PC-9 (cell line): Measurements from ENCODE around the gene PTCD1. TPM values are rescaled to one million over a fixed set of nuclear protein-coding genes. Genes with fewer than 3 reads are reported as not detected.

Experiments
- BruUV-seq: library from RNA; stranded (reverse); fragments of 400-500 nt; replicated peaks from 2 replicates; lab custom pipeline; 2021; lab: Mats Ljungman, UMichigan
- CTCF ChIA-PET: fragments of 300-600 bp; sonication (Branson Sonifier 250); formaldehyde crosslinking; loops from one replicate; lab custom pipeline; 2022; ENCODE audit warnings: antibody characterized with exemption; lab: Charles Lee
- POLR2A ChIA-PET: fragments of 300-600 bp; sonication (Branson Sonifier 250); formaldehyde crosslinking; loops from one replicate; lab custom pipeline; 2022; ENCODE audit warnings: antibody characterized with exemption; ENCODE audit not compliant: unreplicated experiment; lab: Charles Lee
- DNase-seq, 2 experiments: peaks; one replicate each; pipeline versions ENCODE4 v3.0.0 to v3.0.0-alpha.2; 2015 to 2022; ENCODE audit warnings: mixed read lengths in 1 of 2
- H2AFZ ChIP-seq: fragments of 200-600 bp; sonication (generic); 2 replicates; pipeline ENCODE4 v1.8.1; 2017; ENCODE audit warnings: antibody characterized with exemption
- H3F3A ChIP-seq: fragments of 200-600 bp; sonication (generic); 2 replicates; pipeline ENCODE4 v1.8.1; 2017; ENCODE audit warnings: antibody characterized with exemption, mild to moderate bottlenecking, low read depth; ENCODE audit not compliant: insufficient read depth
- H3K27ac ChIP-seq: fragments of 200-600 bp; sonication (generic); 2 replicates; pipeline ENCODE4 v1.6.1; 2016; ENCODE audit warnings: mixed run types
- H3K27me3 ChIP-seq: fragments of 200-600 bp; sonication (generic); 2 replicates; pipeline ENCODE4 v1.6.1; 2016; ENCODE audit warnings: low read depth, mixed run types; ENCODE audit not compliant: insufficient read depth
- H3K36me3 ChIP-seq: fragments of 200-600 bp; sonication (generic); 2 replicates; pipeline ENCODE4 v1.6.1; 2016; ENCODE audit warnings: low read depth, mixed run types
- H3K4me1 ChIP-seq: fragments of 200-600 bp; sonication (generic); replicated peaks from 2 replicates; pipeline ENCODE4 v1.6.1; 2016; ENCODE audit warnings: mixed run types; ENCODE audit not compliant: insufficient read depth
- H3K4me2 ChIP-seq: fragments of 200-600 bp; sonication (generic); 2 replicates; pipeline ENCODE4 v1.6.1; 2017; ENCODE audit warnings: mixed run types
- H3K4me3 ChIP-seq: fragments of 200-600 bp; sonication (generic); 2 replicates; pipeline ENCODE4 v1.6.1; 2016; ENCODE audit warnings: mixed run types
- H3K79me2 ChIP-seq: fragments of 200-600 bp; sonication (generic); 2 replicates; pipeline ENCODE4 v1.6.1; 2017; ENCODE audit warnings: low read depth, mixed run types
- H3K9me2 ChIP-seq: fragments of 200-600 bp; sonication (generic); 2 replicates; pipeline ENCODE4 v1.8.1; 2017; ENCODE audit warnings: mild to moderate bottlenecking; ENCODE audit not compliant: insufficient read depth
- H3K9me3 ChIP-seq: fragments of 200-600 bp; sonication (generic); 2 replicates; pipeline ENCODE4 v1.8.1; 2016; ENCODE audit warnings: low read depth; ENCODE audit not compliant: insufficient read depth
- H4K20me1 ChIP-seq: fragments of 200-600 bp; sonication (generic); 2 replicates; pipeline ENCODE4 v1.8.1; 2017; ENCODE audit not compliant: insufficient read depth
- CTCF ChIP-seq: fragments of 200-600 bp; sonication (generic); conservative IDR thresholded peaks from 2 replicates; pipeline ENCODE4 v1.6.1; 2017; ENCODE audit warnings: mixed run types, antibody characterized with exemption, mild to moderate bottlenecking, moderate library complexity
- EZH2 ChIP-seq: fragments of 200-600 bp; sonication (generic); IDR thresholded peaks from 2 replicates; pipeline ENCODE4 v1.8.0; 2017; ENCODE audit warnings: antibody characterized with exemption, low read depth
- intact Hi-C: fragments of 100-400 bp; cut with micrococcal nuclease; formaldehyde crosslinking; loops from one replicate; pipeline ENCODE4 v1.10.0; 2022; ENCODE audit not compliant: unreplicated experiment
- total RNA-seq: library from RNA; stranded (reverse); gene quantifications from 2 replicates; pipeline ENCODE4 v1.2.3, GENCODE V29; 2021

The PTCD1 gene
- total RNA-seq, 1 experiment from 2014 or later = 8.0 TPM

GRCh38 chr7:99422625-99423024 lies 16.0 kb downstream of the PTCD1 start:
- H3K36me3 ChIP-seq = no peaks in the 10 kb centered on the region
- no peaks in the 10 kb centered on the region for H3K27me3 ChIP-seq
- POLR2A ChIA-PET = interaction anchor here (0.6 kb wide), 1 partner anchor 14 kb away, joined by 11 read pairs; the partner anchor contains the start of genes BUD31 and PDAP1
- no peak overlapping the region for H3K4me2 ChIP-seq
- H3K9me2 ChIP-seq = no peaks in the 10 kb centered on the region
- no TSS peak for BruUV-seq
- CTCF ChIA-PET = no interaction called here
- no peaks in the 10 kb centered on the region for H3K4me1 ChIP-seq
- H3K4me3 ChIP-seq = no peak overlapping the region
- no peaks in the 10 kb centered on the region for H3K79me2 ChIP-seq
- H3K9me3 ChIP-seq = no peaks in the 10 kb centered on the region
- peaks cover 12% of the 10 kb centered on the region; the same call in 1 of the 2 replicates for H3F3A ChIP-seq
- H3K27ac ChIP-seq = no peak overlapping the region
- no peak for DNase-seq
- H2AFZ ChIP-seq = no peak overlapping the region
- H4K20me1 ChIP-seq = peaks cover 7% of the 10 kb centered on the region; the same call in 1 of the 2 replicates
- intact Hi-C loops = no loop called here
- no peak for TF ChIP-seq CTCF
- no peak for TF ChIP-seq EZH2

GRCh38 chr7:99422186-99422585 lies 16.4 kb downstream of the PTCD1 start:
- Histone ChIP-seq H3K79me2 (no peaks in the 10 kb centered on the region), H3K27me3 (no peaks in the 10 kb centered on the region), H2AFZ (no peak overlapping the region), H3K27ac (no peak overlapping the region), H3K4me3 (no peak overlapping the region), H3K4me2 (no peak overlapping the region), H4K20me1 (peaks cover 10% of the 10 kb centered on the region), H3F3A (peaks cover 16% of the 10 kb centered on the region; the same call in 1 of the 2 replicates), H3K36me3 (no peaks in the 10 kb centered on the region), H3K9me2 (no peaks in the 10 kb centered on the region), H3K9me3 (no peaks in the 10 kb centered on the region), H3K4me1 (no peaks in the 10 kb centered on the region)
- no peak for TF ChIP-seq EZH2
- no peak for TF ChIP-seq CTCF
- BruUV-seq = no TSS peak
- DNase-seq = no peak
- POLR2A ChIA-PET = interaction anchor here (0.6 kb wide), 1 partner anchor 14 kb away, joined by 11 read pairs; the partner anchor contains the start of genes BUD31 and PDAP1
- intact Hi-C loops = no loop called here
- CTCF ChIA-PET = no interaction called here

GRCh38 chr7:99420986-99421385 lies 17.6 kb downstream of the PTCD1 start:
- no peak overlapping the region for H3K4me2 ChIP-seq
- CTCF ChIA-PET = no interaction called here

More at GRCh38 chr7:99420986-99421385, 17.6 kb downstream of the PTCD1 start:
- H3K79me2 ChIP-seq = no peaks in the 10 kb centered on the region
- BruUV-seq = no TSS peak
- TF ChIP-seq CTCF (no peak), EZH2 (no peak)
- H3K4me3 ChIP-seq = no peak overlapping the region
- peaks cover 8% of the 10 kb centered on the region; the same call in 1 of the 2 replicates for H3K36me3 ChIP-seq
- intact Hi-C loops = no loop called here
- peaks cover 17% of the 10 kb centered on the region; the same call in 1 of the 2 replicates for H3F3A ChIP-seq
- H3K9me2 ChIP-seq = no peaks in the 10 kb centered on the region
- no peaks in the 10 kb centered on the region for H3K4me1 ChIP-seq
- H3K9me3 ChIP-seq = no peaks in the 10 kb centered on the region
- no peak overlapping the region for H2AFZ ChIP-seq
- H4K20me1 ChIP-seq = peaks cover 16% of the 10 kb centered on the region
- DNase-seq = no peak
- POLR2A ChIA-PET = no interaction called here
- H3K27ac ChIP-seq = no peak overlapping the region
- H3K27me3 ChIP-seq = no peaks in the 10 kb centered on the region
